ENCODE measurements around the gene FARP1.

Gene FARP1

GRCh38 chr13:98312606-98313005 is 169.7 kb downstream of the FARP1 start:
- Mint-ChIP-seq H3K4me1 (no peaks in the 10 kb centered on the region), H3K9me3 (no peaks in the 10 kb centered on the region), H3K4me3 (no peak overlapping the region), H3K36me3 (no peaks in the 10 kb centered on the region), H3K27me3 (peaks cover 3% of the 10 kb centered on the region), H3K27ac (no peak overlapping the region)
- ATAC-seq = no peak

GRCh38 chr13:98313023-98313921 is 170.4 kb downstream of the FARP1 start:
- no peaks in the 10 kb centered on the region for H3K9me3 Mint-ChIP-seq
- no peak overlapping the region for H3K27ac Mint-ChIP-seq
- H3K36me3 Mint-ChIP-seq = no peaks in the 10 kb centered on the region
- peaks cover 9% of the 10 kb centered on the region for H3K27me3 Mint-ChIP-seq
- ATAC-seq = no peak
- H3K4me1 Mint-ChIP-seq = no peaks in the 10 kb centered on the region
- no peak overlapping the region for H3K4me3 Mint-ChIP-seq

GRCh38 chr13:98313922-98314292 is 171.0 kb downstream of the FARP1 start:
- ATAC-seq = no peak
- Mint-ChIP-seq H3K27me3 (peaks cover 11% of the 10 kb centered on the region), H3K27ac (no peak overlapping the region), H3K4me1 (no peaks in the 10 kb centered on the region), H3K9me3 (no peaks in the 10 kb centered on the region), H3K36me3 (no peaks in the 10 kb centered on the region), H3K4me3 (no peak overlapping the region)

- Mint-ChIP-seq H3K27ac (no peak overlapping the region), H3K4me3 (no peak overlapping the region), H3K36me3 (no peaks in the 10 kb centered on the region), H3K9me3 (no peaks in the 10 kb centered on the region), H3K4me1 (no peaks in the 10 kb centered on the region), H3K27me3 (peaks cover 17% of the 10 kb centered on the region)
- no peak for ATAC-seq
These were observed 172.6 kb downstream of the FARP1 start for GRCh38 chr13:98315466-98315865.

- Mint-ChIP-seq H3K9me3 (no peaks in the 10 kb centered on the region), H3K4me3 (no peak overlapping the region), H3K27ac (no peak overlapping the region), H3K27me3 (peaks cover 17% of the 10 kb centered on the region), H3K4me1 (no peaks in the 10 kb centered on the region), H3K36me3 (no peaks in the 10 kb centered on the region)
- ATAC-seq = no peak
These were observed 173.0 kb downstream of the FARP1 start for GRCh38 chr13:98315902-98316301.

GRCh38 chr13:98317573-98318171 is 174.8 kb downstream of the FARP1 start:
- no peak overlapping the region for H3K4me3 Mint-ChIP-seq
- H3K27me3 Mint-ChIP-seq = peaks cover 17% of the 10 kb centered on the region
- no peaks in the 10 kb centered on the region for H3K4me1 Mint-ChIP-seq
- no peak overlapping the region for H3K27ac Mint-ChIP-seq
- no peaks in the 10 kb centered on the region for H3K9me3 Mint-ChIP-seq
- no peaks in the 10 kb centered on the region for H3K36me3 Mint-ChIP-seq
- no peak for ATAC-seq

- Mint-ChIP-seq H3K36me3 (no peaks in the 10 kb centered on the region), H3K9me3 (no peaks in the 10 kb centered on the region), H3K4me3 (no peak overlapping the region), H3K27ac (no peak overlapping the region), H3K27me3 (peaks cover 17% of the 10 kb centered on the region), H3K4me1 (no peaks in the 10 kb centered on the region)
- ATAC-seq = no peak
These were observed 175.5 kb downstream of the FARP1 start for GRCh38 chr13:98318263-98318878.

- no peak overlapping the region for H3K27ac Mint-ChIP-seq
- no peaks in the 10 kb centered on the region for H3K36me3 Mint-ChIP-seq
- H3K9me3 Mint-ChIP-seq = no peaks in the 10 kb centered on the region
- peaks cover 17% of the 10 kb centered on the region for H3K27me3 Mint-ChIP-seq
- H3K4me3 Mint-ChIP-seq = no peak overlapping the region
- ATAC-seq = no peak
- no peaks in the 10 kb centered on the region for H3K4me1 Mint-ChIP-seq
These were observed 177.7 kb downstream of the FARP1 start for GRCh38 chr13:98320561-98321105.

GRCh38 chr13:98321395-98321794 is 178.5 kb downstream of the FARP1 start:
- no peak overlapping the region for H3K4me3 Mint-ChIP-seq
- H3K4me1 Mint-ChIP-seq = no peaks in the 10 kb centered on the region
- H3K27ac Mint-ChIP-seq = no peak overlapping the region
- no peaks in the 10 kb centered on the region for H3K36me3 Mint-ChIP-seq
- H3K9me3 Mint-ChIP-seq = no peaks in the 10 kb centered on the region
- ATAC-seq = no peak
- H3K27me3 Mint-ChIP-seq = peaks cover 17% of the 10 kb centered on the region

- no peak overlapping the region for H3K27ac Mint-ChIP-seq
- H3K36me3 Mint-ChIP-seq = no peaks in the 10 kb centered on the region
- no peaks in the 10 kb centered on the region for H3K9me3 Mint-ChIP-seq
- H3K4me3 Mint-ChIP-seq = no peak overlapping the region
- H3K4me1 Mint-ChIP-seq = no peaks in the 10 kb centered on the region
- H3K27me3 Mint-ChIP-seq = peaks cover 17% of the 10 kb centered on the region
- no peak for ATAC-seq
These were observed 179.3 kb downstream of the FARP1 start for GRCh38 chr13:98322091-98322718.

GRCh38 chr13:98324105-98324504 is 181.2 kb downstream of the FARP1 start:
- ATAC-seq = no peak
- Mint-ChIP-seq H3K36me3 (no peaks in the 10 kb centered on the region), H3K4me1 (no peaks in the 10 kb centered on the region), H3K27me3 (peaks cover 7% of the 10 kb centered on the region), H3K4me3 (no peak overlapping the region), H3K27ac (no peak overlapping the region), H3K9me3 (no peaks in the 10 kb centered on the region)

GRCh38 chr13:98325724-98326123 is 182.8 kb downstream of the FARP1 start:
- Mint-ChIP-seq H3K9me3 (no peaks in the 10 kb centered on the region), H3K27me3 (no peaks in the 10 kb centered on the region), H3K4me1 (no peaks in the 10 kb centered on the region), H3K27ac (no peak overlapping the region), H3K36me3 (no peaks in the 10 kb centered on the region), H3K4me3 (no peak overlapping the region)
- ATAC-seq = no peak

- no peaks in the 10 kb centered on the region for H3K4me1 Mint-ChIP-seq
These were observed 183.4 kb downstream of the FARP1 start for GRCh38 chr13:98326291-98326690.

GRCh38 chr13:98327371-98328270 is 184.7 kb downstream of the FARP1 start:
- Mint-ChIP-seq H3K36me3 (no peaks in the 10 kb centered on the region), H3K27ac (no peak overlapping the region), H3K4me3 (no peak overlapping the region)

More at GRCh38 chr13:98326291-98326690, 183.4 kb downstream of the FARP1 start:
- peaks cover under 1% of the 10 kb centered on the region for H3K27me3 Mint-ChIP-seq
- H3K4me3 Mint-ChIP-seq = no peak overlapping the region
- no peaks in the 10 kb centered on the region for H3K9me3 Mint-ChIP-seq
- ATAC-seq = no peak
- no peaks in the 10 kb centered on the region for H3K36me3 Mint-ChIP-seq
- H3K27ac Mint-ChIP-seq = no peak overlapping the region

More at GRCh38 chr13:98327371-98328270, 184.7 kb downstream of the FARP1 start:
- ATAC-seq = no peak
- H3K4me1 Mint-ChIP-seq = no peaks in the 10 kb centered on the region
- H3K9me3 Mint-ChIP-seq = no peaks in the 10 kb centered on the region
- peaks cover 14% of the 10 kb centered on the region for H3K27me3 Mint-ChIP-seq

Data from stimulated activated memory B cell treated with anti-CD40 and anti-IgM and Interleukin-4, amounts not matched to agents 10 μg/mL and 1 μg/mL and 100 μg/mL, for 72 hours (primary cell).